ENCODE data around the gene RNF31.

Gene RNF31

GRCh38 chr14:24116128-24116814, 31.0 kb upstream of the RNF31 start:
- no peak for DNase-seq (ENCODE audit: low read depth in 2 of 2, low spot score in 1 of 2)

GRCh38 chr14:24117179-24117578, 30.1 kb upstream of the RNF31 start:
- no peak for DNase-seq (ENCODE audit: low read depth in 2 of 2, low spot score in 1 of 2)

GRCh38 chr14:24119691-24120090, 27.6 kb upstream of the RNF31 start:
- DNase-seq (ENCODE audit: low read depth in 2 of 2, low spot score in 1 of 2), result no peak

GRCh38 chr14:24121210-24121609, 26.1 kb upstream of the RNF31 start:
- no peak for DNase-seq (ENCODE audit: low read depth in 2 of 2, low spot score in 1 of 2)

- DNase-seq (ENCODE audit: low read depth in 2 of 2, low spot score in 1 of 2), result no peak
These were observed 24.9 kb upstream of the RNF31 start for GRCh38 chr14:24122416-24122815.

- DNase-seq (ENCODE audit: low read depth in 2 of 2, low spot score in 1 of 2), result no peak
These were observed 24.4 kb upstream of the RNF31 start for GRCh38 chr14:24122898-24123297.

- no peak for DNase-seq (ENCODE audit: low read depth in 2 of 2, low spot score in 1 of 2)
These were observed 23.6 kb upstream of the RNF31 start for GRCh38 chr14:24123424-24124417.

GRCh38 chr14:24126939-24127338, 20.4 kb upstream of the RNF31 start:
- DNase-seq (ENCODE audit: low read depth in 2 of 2, low spot score in 1 of 2), result no peak

- DNase-seq (ENCODE audit: low read depth in 2 of 2, low spot score in 1 of 2), result no peak
These were observed 19.6 kb upstream of the RNF31 start for GRCh38 chr14:24127673-24128072.

- DNase-seq (ENCODE audit: low read depth in 2 of 2, low spot score in 1 of 2), result no peak
These were observed 17.8 kb upstream of the RNF31 start for GRCh38 chr14:24129410-24129998.

- no peak for DNase-seq (ENCODE audit: low read depth in 2 of 2, low spot score in 1 of 2)
These were observed 16.9 kb upstream of the RNF31 start, which contains the start of gene FITM1 for GRCh38 chr14:24130380-24130716. Gene FITM1 (plus strand): TSS chr14:24130659. CDS start chr14:24131564, 905 bp downstream.

- no peak for DNase-seq (ENCODE audit: low read depth in 2 of 2, low spot score in 1 of 2)
These were observed 16.4 kb upstream of the RNF31 start for GRCh38 chr14:24130717-24131548.

GRCh38 chr14:24131549-24131966, 15.7 kb upstream of the RNF31 start:
- DNase-seq (ENCODE audit: low read depth in 2 of 2, low spot score in 1 of 2), result no peak

- DNase-seq (ENCODE audit: low read depth in 2 of 2, low spot score in 1 of 2), result no peak
These were observed 15.1 kb upstream of the RNF31 start for GRCh38 chr14:24132061-24132685.

GRCh38 chr14:24132976-24133375, 14.3 kb upstream of the RNF31 start:
- DNase-seq (ENCODE audit: low read depth in 2 of 2, low spot score in 1 of 2), result no peak

GRCh38 chr14:24133735-24134134, 13.6 kb upstream of the RNF31 start:
- no peak for DNase-seq (ENCODE audit: low read depth in 2 of 2, low spot score in 1 of 2)

GRCh38 chr14:24135584-24135833, 11.8 kb upstream of the RNF31 start:
- no peak for DNase-seq (ENCODE audit: low read depth in 2 of 2, low spot score in 1 of 2)

GRCh38 chr14:24135834-24136683, 11.2 kb upstream of the RNF31 start, which contains the start of gene PSME1:
Gene PSME1 (plus strand): TSS chr14:24136194. CDS start chr14:24136263, 69 bp downstream.
- DNase-seq (ENCODE audit: low read depth in 2 of 2, low spot score in 1 of 2), result peak; percentile 86 to 90

- DNase-seq (ENCODE audit: low read depth in 2 of 2, low spot score in 1 of 2), result no peak
These were observed 10.4 kb upstream of the RNF31 start for GRCh38 chr14:24136684-24137528.
